RWPE1 (cell line): ENCODE data around the gene TANC1.
A peak's percentile ranks its signal among the peaks of the same experiment; 100 is the strongest.
"Not testable (repeated sequence)": the region's sequence is repeated elsewhere in the genome, so short reads cannot be mapped to it uniquely, and the experiment has no call there.

ENCODE experiments used
- CTCF ChIA-PET: fragments of 350-600 bp; sonication (Branson Sonifier 250); formaldehyde crosslinking; extraction: SDS; loops from one replicate; lab custom pipeline; 2021; lab: Yijun Ruan, JAX
- POLR2A ChIA-PET: fragments of 400-600 bp; formaldehyde crosslinking; extraction: SDS; loops from one replicate; lab custom pipeline; 2020; ENCODE audit warnings: antibody characterized with exemption; ENCODE audit not compliant: low non-redundant PET; lab: Yijun Ruan, JAX
- DNase-seq: peaks from one replicate; pipeline ENCODE4 v3.0.0; 2012; ENCODE audit warnings: low spot score
- H3K27ac ChIP-seq: fragments of 450-650 bp; 2 replicates; pipeline ENCODE4 v1.5.1; 2017
- CTCF ChIP-seq: fragments of 450-650 bp; conservative IDR thresholded peaks from 2 replicates; pipeline ENCODE4 v1.5.1; 2017; ENCODE audit warnings: low read depth, mild to moderate bottlenecking

TANC1 gene

GRCh38 chr2:159032580-159032979, 64.1 kb downstream of the TANC1 start:
- TF ChIP-seq CTCF: no peak
- DNase-seq: no peak
- CTCF ChIA-PET: no interaction called here
- H3K27ac ChIP-seq: no peak overlapping the region
- POLR2A ChIA-PET: no interaction called here

GRCh38 chr2:159034713-159035112, 66.3 kb downstream of the TANC1 start:
- no peak for DNase-seq
- ChIA-PET CTCF (interaction anchor here (0.7 kb wide), 1 partner anchor 113 kb away, joined by 5 read pairs; no protein-coding TSS in a partner anchor), POLR2A (no interaction called here)
- no peak overlapping the region for H3K27ac ChIP-seq
- no peak for TF ChIP-seq CTCF

GRCh38 chr2:159035790-159036411, 67.5 kb downstream of the TANC1 start:
- TF ChIP-seq CTCF: no peak; the same call in 1 of the 2 replicates
- ChIA-PET POLR2A (no interaction called here), CTCF (interaction anchor here (0.6 to 0.7 kb wide), 2 partner anchors 55 to 112 kb away, joined by 3 read pairs; no protein-coding TSS in a partner anchor)
- peak overlapping the region; percentile 50 for H3K27ac ChIP-seq
- peak; percentile 48 for DNase-seq

DNA sequence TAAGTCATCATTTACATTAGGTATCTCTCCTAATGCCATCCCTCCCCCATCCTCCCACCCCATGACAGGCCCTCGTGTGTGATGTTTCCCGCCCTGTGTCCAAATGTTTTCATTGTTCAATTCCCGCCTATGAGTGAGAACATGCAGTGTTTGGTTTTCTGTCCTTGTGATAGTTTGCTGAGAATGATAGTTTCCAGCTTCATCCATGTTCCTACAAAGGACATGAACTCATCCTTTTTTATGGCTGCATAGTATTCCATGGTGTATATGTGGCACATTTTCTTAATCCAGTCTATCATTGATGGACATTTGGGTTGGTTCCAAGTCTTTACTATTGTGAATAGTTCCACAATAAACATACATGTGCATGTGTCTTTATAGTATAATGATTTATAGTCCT, 68.0 kb downstream of the TANC1 start:
- DNase-seq, CTCF ChIA-PET, H3K27ac ChIP-seq, POLR2A ChIA-PET: not testable (repeated sequence)

GRCh38 chr2:159041328-159041727, 72.9 kb downstream of the TANC1 start:
- POLR2A ChIA-PET: interaction anchor here (0.7 kb wide), 1 partner anchor 87 kb away, joined by 3 read pairs; no protein-coding TSS in a partner anchor
- CTCF ChIA-PET, DNase-seq: not testable (repeated sequence)
- peak overlapping the region; percentile 90 for H3K27ac ChIP-seq

GRCh38 chr2:159042115-159042850, 73.8 kb downstream of the TANC1 start:
- ChIA-PET POLR2A (interaction anchor here (0.7 kb wide), 1 partner anchor 88 kb away, joined by 3 read pairs; no protein-coding TSS in a partner anchor), CTCF (interaction anchor here (0.7 kb wide), 1 partner anchor 11 kb away, joined by 3 read pairs; no protein-coding TSS in a partner anchor)
- H3K27ac ChIP-seq: peak overlapping the region; percentile 90
- peak; percentile 57 for DNase-seq
- no peak for TF ChIP-seq CTCF

DNA sequence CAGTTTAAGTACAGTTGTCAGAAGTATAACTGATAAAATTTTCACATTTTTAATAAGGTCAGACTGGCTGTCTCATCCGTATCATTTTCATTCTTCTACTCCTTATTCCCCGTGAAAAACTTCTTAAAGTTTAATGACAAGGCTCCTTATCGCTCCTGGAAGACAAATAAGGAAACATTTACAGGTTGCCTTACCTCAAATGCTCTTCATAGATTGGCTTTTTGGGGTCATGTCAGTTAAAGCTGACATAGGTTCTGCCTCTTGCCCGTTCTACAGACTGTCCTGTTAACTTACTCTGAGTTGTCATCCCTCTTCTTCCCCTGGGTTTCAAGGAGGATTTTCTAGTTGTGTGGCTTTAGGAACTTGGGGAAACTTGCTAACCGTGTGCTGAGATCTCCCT, 75.3 kb downstream of the TANC1 start:
- POLR2A ChIA-PET: no interaction called here
- H3K27ac ChIP-seq: peak overlapping the region; percentile 95
- no peak for TF ChIP-seq CTCF
- CTCF ChIA-PET: interaction anchor here (0.6 kb wide), 1 partner anchor 800 kb away, joined by 3 read pairs; no protein-coding TSS in a partner anchor
- no peak for DNase-seq
